Measurements from ENCODE around the gene PPP2R1B. TPM values are rescaled to one million over a fixed set of nuclear protein-coding genes. Genes with fewer than 3 reads are reported as not detected.

The PPP2R1B gene
- total RNA-seq, 2 experiments from 2014 or later = 55.2 to 64.9 TPM

Other genes with a start within 250 kb of the PPP2R1B start
- gene LAYN, start 225.7 kb downstream of the PPP2R1B start, total RNA-seq = 10 to 100 TPM in 1 of 2 experiments, 1 to 10 TPM in 1; 5.6 to 40.1 TPM
- 1 to 10 TPM; 7.9 to 9.7 TPM for gene SIK2, start 163.9 kb downstream of the PPP2R1B start, total RNA-seq
- gene ALG9, start 105.2 kb upstream of the PPP2R1B start, total RNA-seq = 10 to 100 TPM; 23.2 to 27.3 TPM
- 1 to 10 TPM; 4.7 to 7.1 TPM for gene FDXACB1, start 112.8 kb upstream of the PPP2R1B start, total RNA-seq
- 10 to 100 TPM; 16.4 to 20.4 TPM for gene CFAP68, start 113.2 kb upstream of the PPP2R1B start, total RNA-seq
- not detected for gene CRYAB, start 145.4 kb upstream of the PPP2R1B start, total RNA-seq
- gene HSPB2, start 146.3 kb upstream of the PPP2R1B start, total RNA-seq = not detected
- not detected for gene C11orf52, start 152.5 kb upstream of the PPP2R1B start, total RNA-seq
- 10 to 100 TPM in 1 of 2 experiments, 1 to 10 TPM in 1; 9.0 to 10.3 TPM for gene DIXDC1, start 171.0 kb upstream of the PPP2R1B start, total RNA-seq

Measured in activated CD8-positive, alpha-beta memory T cell treated with anti-CD3 and anti-CD28 coated beads, Interleukin-2, amount 10 ng/mL, durations not matched to agents 7 days and 5 days (primary cell).